GM13976 (cell line): ENCODE measurements around the gene SPATA33.

Experiments used
- DNase-seq: peaks from one replicate; pipeline ENCODE4 v3.0.0; 2012; ENCODE audit warnings: low spot score
- in situ Hi-C: fragments of 300-500 bp; cut with MboI; formaldehyde crosslinking; loops from one replicate; pipeline ENCODE4 v1.12.0; 2022; ENCODE audit warnings: low sequenced_read_pairs, mixed read lengths, inconsistent platforms; ENCODE audit not compliant: unreplicated experiment
- TF ChIP-seq, protein P1 (sequence below): IDR thresholded peaks from 2 replicates; pipeline ENCODE4 v1.5.1; 2012; ENCODE audit warnings: borderline replicate concordance, mild to moderate bottlenecking; ENCODE audit not compliant: insufficient read depth; ENCODE audit errors: extremely low read depth, missing control alignments, control extremely low read depth

Gene SPATA33

DNA sequence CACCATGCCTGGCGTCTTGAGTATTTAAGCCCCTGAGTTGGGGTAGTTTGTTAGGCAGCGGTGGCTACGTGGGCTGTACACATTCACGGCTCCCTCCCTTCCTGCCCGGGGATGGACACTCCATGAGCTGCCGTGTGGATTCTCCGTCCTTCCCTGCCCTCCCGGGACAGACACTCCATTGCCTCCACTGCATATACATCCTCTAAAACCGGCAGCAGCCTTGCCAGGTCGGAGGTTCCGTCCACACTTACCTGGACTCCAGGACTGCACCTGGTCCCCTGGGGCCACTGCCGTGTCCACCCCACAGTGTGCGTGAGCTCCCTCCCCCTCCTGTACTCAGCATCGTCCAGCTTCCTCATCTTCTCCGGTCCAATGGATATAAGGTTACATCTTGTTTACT lies 47.4 kb downstream of the SPATA33 start:
- TF ChIP-seq, protein P1, sequence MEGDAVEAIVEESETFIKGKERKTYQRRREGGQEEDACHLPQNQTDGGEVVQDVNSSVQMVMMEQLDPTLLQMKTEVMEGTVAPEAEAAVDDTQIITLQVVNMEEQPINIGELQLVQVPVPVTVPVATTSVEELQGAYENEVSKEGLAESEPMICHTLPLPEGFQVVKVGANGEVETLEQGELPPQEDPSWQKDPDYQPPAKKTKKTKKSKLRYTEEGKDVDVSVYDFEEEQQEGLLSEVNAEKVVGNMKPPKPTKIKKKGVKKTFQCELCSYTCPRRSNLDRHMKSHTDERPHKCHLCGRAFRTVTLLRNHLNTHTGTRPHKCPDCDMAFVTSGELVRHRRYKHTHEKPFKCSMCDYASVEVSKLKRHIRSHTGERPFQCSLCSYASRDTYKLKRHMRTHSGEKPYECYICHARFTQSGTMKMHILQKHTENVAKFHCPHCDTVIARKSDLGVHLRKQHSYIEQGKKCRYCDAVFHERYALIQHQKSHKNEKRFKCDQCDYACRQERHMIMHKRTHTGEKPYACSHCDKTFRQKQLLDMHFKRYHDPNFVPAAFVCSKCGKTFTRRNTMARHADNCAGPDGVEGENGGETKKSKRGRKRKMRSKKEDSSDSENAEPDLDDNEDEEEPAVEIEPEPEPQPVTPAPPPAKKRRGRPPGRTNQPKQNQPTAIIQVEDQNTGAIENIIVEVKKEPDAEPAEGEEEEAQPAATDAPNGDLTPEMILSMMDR = no peak
- DNase-seq = no peak
- in situ Hi-C loops = no loop called here

DNA sequence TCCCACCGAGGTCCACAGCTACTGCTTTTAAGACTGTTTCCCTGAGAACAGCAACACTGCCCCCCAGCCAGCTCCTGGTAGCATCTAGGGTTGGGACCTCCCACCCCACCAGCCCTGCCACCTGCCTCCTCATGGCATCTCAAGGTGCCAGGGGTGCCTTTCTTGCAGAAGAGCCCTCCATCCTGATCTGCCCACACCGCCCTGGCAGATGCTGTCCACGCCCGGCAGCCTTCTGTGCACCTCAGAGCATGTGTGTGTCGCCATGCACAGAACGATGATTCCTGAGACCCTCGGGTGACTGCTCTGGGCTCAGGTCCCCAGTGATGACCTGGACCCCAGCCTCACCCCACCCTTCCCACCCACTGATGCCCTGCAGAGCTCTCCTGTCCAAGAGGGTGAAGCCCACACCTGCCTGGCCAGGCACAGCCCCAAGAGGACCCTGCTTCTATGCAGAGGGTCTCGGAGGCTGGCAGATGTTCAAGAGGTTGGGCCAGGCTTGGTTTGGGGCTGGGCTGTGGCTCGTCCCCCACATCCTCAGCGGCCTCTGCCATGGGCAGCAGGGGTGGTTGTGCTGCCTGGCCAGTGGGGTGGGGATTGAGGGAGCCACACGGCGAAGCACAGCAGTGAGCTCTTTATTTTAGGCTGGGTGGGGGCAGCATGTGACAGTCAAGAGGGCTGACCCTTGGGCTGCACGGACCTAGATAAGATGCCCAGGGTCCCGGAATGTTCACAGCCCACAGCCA lies 49.1 kb downstream of the SPATA33 start:
- DNase-seq = no peak
- in situ Hi-C loops = no loop called here
- TF ChIP-seq, protein P1 = no peak

GRCh38 chr16:89707695-89708094 lies 50.1 kb downstream of the SPATA33 start:
- TF ChIP-seq, protein P1 = no peak
- DNase-seq = no peak
- in situ Hi-C loops = no loop called here

DNA sequence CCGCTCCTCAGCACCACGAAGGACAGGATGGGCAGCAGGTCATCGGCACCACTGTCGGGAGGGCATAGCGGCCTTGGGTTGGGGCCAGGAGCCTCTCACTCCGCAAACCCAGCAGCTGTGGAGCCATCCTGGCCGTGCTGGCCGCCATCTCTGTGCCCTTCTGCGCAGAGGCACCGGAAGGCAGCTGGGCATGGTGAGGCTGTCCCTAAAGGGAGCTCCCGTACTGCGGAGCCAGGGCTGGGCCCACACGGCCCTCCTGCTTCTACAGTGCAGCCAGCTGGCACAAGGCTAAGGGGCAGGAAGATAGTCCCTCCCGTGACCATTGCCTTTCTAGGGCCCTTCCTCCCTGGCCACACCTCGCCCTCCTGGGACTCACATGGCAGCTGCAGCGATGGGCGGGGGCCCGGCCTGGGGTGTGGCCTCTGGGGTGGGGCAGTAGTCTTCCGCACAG lies 50.9 kb downstream of the SPATA33 start:
- TF ChIP-seq, protein P1 = no peak
- in situ Hi-C loops = no loop called here
- no peak for DNase-seq

DNA sequence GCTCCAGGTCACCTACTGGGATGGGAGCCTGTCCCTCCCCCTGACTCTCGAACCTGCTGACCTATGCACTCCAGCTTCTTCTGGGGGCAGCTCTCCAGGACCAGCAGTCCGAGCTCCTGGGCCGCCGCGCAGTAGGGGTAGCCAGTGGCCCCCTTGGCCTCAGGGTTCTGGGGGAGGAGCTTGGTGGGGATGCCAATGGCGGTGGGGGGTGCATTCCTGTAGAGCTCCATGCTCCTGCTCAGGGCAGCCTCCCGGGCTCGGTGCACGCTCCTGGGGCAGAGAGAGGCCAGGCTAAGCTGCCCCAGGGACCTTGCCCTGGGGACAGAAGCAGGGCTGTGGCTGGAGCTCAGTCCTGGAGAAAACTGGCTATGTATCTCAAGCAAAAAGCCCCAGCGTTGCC lies 51.5 kb downstream of the SPATA33 start:
- DNase-seq = no peak
- TF ChIP-seq, protein P1 = no peak
- in situ Hi-C loops = no loop called here

GRCh38 chr16:89709716-89710432 lies 52.2 kb downstream of the SPATA33 start:
- DNase-seq = no peak
- in situ Hi-C loops = no loop called here
- TF ChIP-seq, protein P1 = no peak
